H1 (cell line): Measurements from ENCODE around the gene AOC1. TPM values are rescaled to one million over a fixed set of nuclear protein-coding genes. Genes with fewer than 3 reads are reported as not detected.

Source experiments
- CTCF ChIA-PET: fragments of 300-600 bp; sonication (Branson Sonifier 250); formaldehyde crosslinking; loops from one replicate; lab custom pipeline; 2021; ENCODE audit not compliant: partially characterized antibody; lab: Charles Lee
- POLR2A ChIA-PET: fragments of 300-600 bp; sonication (Branson Sonifier 250); formaldehyde crosslinking; loops from one replicate; lab custom pipeline; 2021; ENCODE audit warnings: inconsistent platforms; ENCODE audit not compliant: partially characterized antibody; lab: Charles Lee
- DNase-seq, 2 experiments: peaks; one replicate each; pipeline versions ENCODE4 v3.0.0 to v3.0.0-alpha.2; 2010 to 2022; ENCODE audit warnings: low spot score in 2 of 2, low read depth in 1 of 2, mixed read lengths in 1 of 2
- FAIRE-seq: peaks from 2 replicates; lab custom pipeline; 2011; peaks lifted over from hg19 to GRCh38; lab: Jason Lieb, UNC
- H2AFZ ChIP-seq: 2 replicates; pipeline ENCODE4 v1.8.1; 2012; ENCODE audit warnings: low read length, inconsistent platforms
- H2AK5ac ChIP-seq: 2 replicates; pipeline ENCODE4 v1.6.1; 2013; ENCODE audit warnings: low read depth, low read length
- H2BK120ac ChIP-seq: replicated peaks from 2 replicates; pipeline ENCODE3; 2013; ENCODE audit warnings: low read depth, low read length, inconsistent platforms
- H2BK12ac ChIP-seq: 2 replicates; pipeline ENCODE4 v1.6.1; 2013; ENCODE audit warnings: low read depth, low read length
- H2BK15ac ChIP-seq: 2 replicates; pipeline ENCODE4 v1.6.1; 2013; ENCODE audit warnings: low read length
- H2BK20ac ChIP-seq: 2 replicates; pipeline ENCODE4 v1.6.1; 2013; ENCODE audit warnings: low read length
- H2BK5ac ChIP-seq: 2 replicates; pipeline ENCODE4 v1.6.1; 2013; ENCODE audit warnings: low read depth, low read length
- H3K14ac ChIP-seq: 2 replicates; pipeline ENCODE4 v1.6.1; 2013; ENCODE audit warnings: inconsistent platforms; ENCODE audit not compliant: insufficient read length
- H3K18ac ChIP-seq: 2 replicates; pipeline ENCODE4 v1.6.1; 2013; ENCODE audit warnings: low read length; ENCODE audit errors: extremely low read depth
- H3K23ac ChIP-seq: 2 replicates; pipeline ENCODE4 v1.6.1; 2013; ENCODE audit warnings: inconsistent platforms; ENCODE audit not compliant: insufficient read length
- H3K23me2 ChIP-seq: 2 replicates; pipeline ENCODE4 v1.6.1; 2013; ENCODE audit warnings: low read depth, low read length
- H3K27ac ChIP-seq: 2 replicates; pipeline ENCODE4 v1.6.1; 2011; ENCODE audit warnings: low read depth, low read length, inconsistent platforms
- H3K27me3 ChIP-seq, 4 experiments: replicated peaks in 1 of 4; 1 replicate in 1 of 4; 2 replicates in 3 of 4; pipeline versions ENCODE4 v1.6.1 to v1.8.1; 2011 to 2013; ENCODE audit warnings: low read length in 3 of 4, mild to moderate bottlenecking in 3 of 4, inconsistent platforms in 2 of 4, mixed read lengths in 2 of 4, moderate library complexity in 1 of 4; ENCODE audit not compliant: control insufficient read depth in 3 of 4, insufficient read depth in 3 of 4; ENCODE audit errors: extremely low read depth in 1 of 4
- H3K36me3 ChIP-seq, 4 experiments: 2 replicates each; pipeline versions ENCODE4 v1.6.1 to v1.8.1; 2011 to 2013; ENCODE audit warnings: mild to moderate bottlenecking in 4 of 4, low read length in 3 of 4, moderate library complexity in 2 of 4, control low read depth in 1 of 4, inconsistent platforms in 1 of 4; ENCODE audit not compliant: insufficient read depth in 4 of 4, control insufficient read depth in 2 of 4
- H3K4ac ChIP-seq: replicated peaks from 2 replicates; pipeline ENCODE3; 2013; ENCODE audit warnings: low read length, low read depth, mixed read lengths, inconsistent platforms; ENCODE audit not compliant: insufficient read length
- H3K4me1 ChIP-seq, 4 experiments: replicated peaks in 1 of 4; 1 replicate in 1 of 4; 2 replicates in 3 of 4; pipeline versions ENCODE4 v1.6.1 to v1.8.1; 2011 to 2013; ENCODE audit warnings: low read length in 3 of 4, inconsistent platforms in 2 of 4, mixed read lengths in 1 of 4; ENCODE audit not compliant: insufficient read depth in 4 of 4, control insufficient read depth in 3 of 4
- H3K4me2 ChIP-seq, 2 experiments: 2 replicates each; pipeline versions ENCODE4 v1.6.1 to v1.8.1; 2011 to 2013; ENCODE audit warnings: low read depth in 2 of 2, low read length in 2 of 2, control low read depth in 1 of 2, inconsistent platforms in 1 of 2, mild to moderate bottlenecking in 1 of 2; ENCODE audit not compliant: insufficient read depth in 1 of 2
- H3K4me3 ChIP-seq, 4 experiments: fragments of 200-600, 300-600 bp in 1 of 4; sonication (generic), shearing (Covaris generic), sonication (Bioruptor Twin) in 1 of 4; 2 replicates each; pipeline versions ENCODE4 v1.5.1 to v1.8.1; 2011 to 2016; ENCODE audit warnings: low read length in 4 of 4, low read depth in 3 of 4, control low read depth in 2 of 4, inconsistent platforms in 2 of 4, mild to moderate bottlenecking in 2 of 4, mixed read lengths in 1 of 4, moderate library complexity in 1 of 4; ENCODE audit not compliant: insufficient read depth in 2 of 4; ENCODE audit errors: extremely low read depth in 1 of 4
- H3K56ac ChIP-seq: replicated peaks from 2 replicates; pipeline ENCODE3; 2013; ENCODE audit warnings: low read depth, mild to moderate bottlenecking, mixed read lengths, low read length, inconsistent platforms; ENCODE audit not compliant: insufficient read length
- H3K79me1 ChIP-seq: 2 replicates; pipeline ENCODE4 v1.6.1; 2013; ENCODE audit warnings: low read depth, low read length, control low read depth
- H3K79me2 ChIP-seq, 2 experiments: 2 replicates each; pipeline versions ENCODE4 v1.6.1 to v1.8.1; 2012 to 2013; ENCODE audit warnings: low read length in 2 of 2, mild to moderate bottlenecking in 2 of 2, inconsistent platforms in 1 of 2; ENCODE audit not compliant: insufficient read depth in 2 of 2, control insufficient read depth in 1 of 2
- H3K9ac ChIP-seq, 4 experiments: replicated peaks in 1 of 4; 1 replicate in 1 of 4; 2 replicates in 3 of 4; pipeline versions ENCODE4 v1.6.1 to v1.8.1; 2011 to 2013; ENCODE audit warnings: low read depth in 3 of 4, low read length in 3 of 4, control low read depth in 2 of 4, mild to moderate bottlenecking in 2 of 4, moderate library complexity in 2 of 4, inconsistent platforms in 1 of 4; ENCODE audit errors: extremely low read depth in 1 of 4
- H3K9me3 ChIP-seq, 2 experiments: 2 replicates each; pipeline versions ENCODE4 v1.6.1 to v1.8.1; 2012 to 2013; ENCODE audit warnings: mild to moderate bottlenecking in 2 of 2, moderate library complexity in 2 of 2, control low read depth in 1 of 2, inconsistent platforms in 1 of 2, low read depth in 1 of 2, low read length in 1 of 2, mixed read lengths in 1 of 2; ENCODE audit not compliant: insufficient read depth in 2 of 2
- H4K20me1 ChIP-seq, 2 experiments: replicated peaks in 1 of 2; 2 replicates each; pipeline versions ENCODE3 to v1.8.1; 2011 to 2013; ENCODE audit warnings: inconsistent platforms in 2 of 2, low read length in 2 of 2, mild to moderate bottlenecking in 1 of 2; ENCODE audit not compliant: insufficient read depth in 2 of 2, control insufficient read depth in 1 of 2
- H4K5ac ChIP-seq: 2 replicates; pipeline ENCODE4 v1.6.1; 2013; ENCODE audit warnings: low read length, low read depth, mixed read lengths, inconsistent platforms; ENCODE audit not compliant: insufficient read length
- H4K8ac ChIP-seq: 2 replicates; pipeline ENCODE4 v1.8.0; 2013; ENCODE audit warnings: mild to moderate bottlenecking, moderate library complexity, low read length, inconsistent platforms; ENCODE audit not compliant: insufficient read depth; ENCODE audit errors: extremely low read depth
- H4K91ac ChIP-seq: replicated peaks from 2 replicates; pipeline ENCODE3; 2013; ENCODE audit warnings: low read length, mixed read lengths, inconsistent platforms; ENCODE audit not compliant: insufficient read length
- CTBP2 ChIP-seq: IDR thresholded peaks from 2 replicates; pipeline ENCODE4 v1.7.0; 2011; ENCODE audit warnings: borderline replicate concordance, mild to moderate bottlenecking, moderate library complexity, mixed read lengths, low read length; ENCODE audit not compliant: insufficient read depth, insufficient read length
- GTF2F1 ChIP-seq: IDR thresholded peaks from 2 replicates; pipeline ENCODE4 v1.6.1; 2012; ENCODE audit warnings: low read depth, low read length, improper control_type of control experiment, borderline replicate concordance
- HDAC6 ChIP-seq: IDR thresholded peaks from one replicate; pipeline ENCODE4 v1.7.1; 2012; ENCODE audit warnings: low read depth, mild to moderate bottlenecking, inconsistent platforms, low read length, moderate library complexity
- JUN ChIP-seq: IDR thresholded peaks from 2 replicates; pipeline ENCODE4 v1.6.1; 2011; ENCODE audit warnings: low read depth, mild to moderate bottlenecking, improper control_type of control experiment, low read length
- KDM5A ChIP-seq: fragments of 200-600 bp; IDR thresholded peaks from 2 replicates; pipeline ENCODE4 v1.7.1; 2012; ENCODE audit warnings: mild to moderate bottlenecking, low read length, inconsistent platforms, mixed read lengths
- POU5F1 ChIP-seq: IDR thresholded peaks from 2 replicates; pipeline ENCODE4 v1.6.1; 2011; ENCODE audit warnings: low read depth, mild to moderate bottlenecking, low read length, moderate library complexity
- RAD21 ChIP-seq, 2 experiments: IDR thresholded peaks in 1 of 2; conservative IDR thresholded peaks in 1 of 2; 2 replicates each; pipeline ENCODE4 v1.6.1; 2011; ENCODE audit warnings: low read depth in 2 of 2, low read length in 2 of 2, improper control_type of control experiment in 1 of 2, inconsistent platforms in 1 of 2, mild to moderate bottlenecking in 1 of 2, moderate library complexity in 1 of 2
- RBBP5 ChIP-seq: IDR thresholded peaks from 2 replicates; pipeline ENCODE4 v1.7.1; 2012; ENCODE audit warnings: low read depth, mild to moderate bottlenecking, inconsistent platforms, low read length, moderate library complexity, borderline replicate concordance
- RNF2 ChIP-seq: fragments of 200-900, 300-1000 bp; sonication (generic); IDR thresholded peaks from 2 replicates; pipeline ENCODE4 v1.7.1; 2016; ENCODE audit warnings: borderline replicate concordance, low read depth, mild to moderate bottlenecking, antibody characterized with exemption, low read length; ENCODE audit not compliant: poor library complexity, severe bottlenecking; ENCODE audit errors: missing control alignments
- SIRT6 ChIP-seq: IDR thresholded peaks from one replicate; pipeline ENCODE4 v1.7.1; 2012; ENCODE audit warnings: low read length, inconsistent platforms
- TEAD4 ChIP-seq: IDR thresholded peaks from 2 replicates; pipeline ENCODE4 v1.6.1; 2012; ENCODE audit warnings: low read depth, low read length, inconsistent platforms, mixed read lengths
- USF2 ChIP-seq: IDR thresholded peaks from 2 replicates; pipeline ENCODE4 v1.6.1; 2011; ENCODE audit warnings: low read length, improper control_type of control experiment
- ZNF274 ChIP-seq: IDR thresholded peaks from 2 replicates; pipeline ENCODE4 v1.7.0; 2012; ENCODE audit warnings: low read length, borderline replicate concordance; ENCODE audit errors: extremely low read depth
- WGBS, 2 experiments: shearing (Covaris generic) in 1 of 2; methylation state at CpG; one replicate each; pipeline versions ENCODE4 v1.1.6 to v1.1.7; 2013 to 2015; ENCODE audit warnings: low lambda C conversion rate in 2 of 2, mixed read lengths in 2 of 2, inconsistent platforms in 1 of 2, low coverage in 1 of 2, missing lambda C conversion rate in 1 of 2; ENCODE audit not compliant: insufficient replicate concordance in 2 of 2, insufficient coverage in 1 of 2, insufficient read length in 1 of 2; ENCODE audit errors: extremely low coverage in 1 of 2, missing lambda C conversion rate in 1 of 2; 5-methylcytosine and 5-hydroxymethylcytosine counted together
- polyA plus RNA-seq, 7 experiments: library from polyadenylated mRNA; depleted of rRNA in 3 of 7; stranded (reverse) in 5 of 7; unstranded in 2 of 7; fragments of >200 nt in 5 of 7; fragments of 200-250 nt in 2 of 7; gene quantifications; 1 replicate in 5 of 7; 2 replicates in 1 of 7; 4 replicates in 1 of 7; pipeline versions ENCODE4 v1.2.1 to v1.2.3, GENCODE V29; 2011 to 2013; ENCODE audit warnings: missing spikeins in 2 of 7, mixed read lengths in 2 of 7
- total RNA-seq: library from RNA; stranded (reverse); fragmentation: NEBNext Ultra II Directional; extraction: Animal tissue kit (Norgen Biotek cat#: 25700); gene quantifications from 2 replicates; pipeline ENCODE4 v1.2.1, GENCODE V29; 2021

AOC1 gene
- total and polyA plus RNA-seq, 2 of the 8 experiments (the other 6 are each of a cell fraction or from before 2014, with no cell fraction given), result 0.15 to 0.17 TPM

GRCh38 chr7:150895809-150896208 is 43.5 kb downstream of the AOC1 start:
- no peak overlapping the region for H2BK120ac ChIP-seq
- H3K4me2 ChIP-seq, result no peak overlapping the region
- no peaks in the 10 kb centered on the region for H4K20me1 ChIP-seq
- H4K5ac ChIP-seq, result no peak overlapping the region
- H3K4me3 ChIP-seq, result no peak overlapping the region
- ChIA-PET POLR2A (no interaction called here), CTCF (no interaction called here)
- H2AFZ ChIP-seq, result no peak overlapping the region
- no peak overlapping the region for H2BK5ac ChIP-seq
- H3K9ac ChIP-seq, result no peak overlapping the region
- no peak overlapping the region for H3K4ac ChIP-seq
- no peaks in the 10 kb centered on the region for H3K79me1 ChIP-seq
- H3K23ac ChIP-seq, result no peak overlapping the region
- no peak overlapping the region for H2AK5ac ChIP-seq
- peaks cover 0 to 11% (median 6%) of the 10 kb centered on the region in 4 experiments; a peak in 4 of 7 replicates for H3K27me3 ChIP-seq
- no peak overlapping the region for H4K91ac ChIP-seq
- no peaks in the 10 kb centered on the region for H3K79me2 ChIP-seq
- H3K4me1 ChIP-seq, result peaks cover 0 to 12% (median 3%) of the 10 kb centered on the region in 4 experiments; a peak in 3 of 7 replicates
- H3K56ac ChIP-seq, result no peak overlapping the region
- FAIRE-seq, result no peak
- no peak overlapping the region for H4K8ac ChIP-seq
- 83% methylated on average over 2 of the region's 2 CpGs; no CpG with 5 or more reads in 1 of the 2 experiments for WGBS, 2 experiments
- H3K9me3 ChIP-seq, result no peaks in the 10 kb centered on the region; a peak in 1 of 4 replicates
- H3K18ac ChIP-seq, result no peak overlapping the region
- H3K36me3 ChIP-seq, result no peaks in the 10 kb centered on the region
- no peak overlapping the region for H2BK15ac ChIP-seq
- no peak overlapping the region for H3K14ac ChIP-seq
- no peaks in the 10 kb centered on the region for H3K23me2 ChIP-seq
- no peak for DNase-seq
- no peak overlapping the region for H2BK12ac ChIP-seq
- H2BK20ac ChIP-seq, result no peak overlapping the region
- no peak overlapping the region for H3K27ac ChIP-seq
- TF ChIP-seq SIRT6, result no peak
- TF ChIP-seq RAD21 (IDR thresholded peaks at IDR 0.05 in 1 of 2, conservative IDR thresholded peaks at IDR 0.05 in 1 of 2; ENCODE audit: low read depth in 2 of 2, low read length in 2 of 2), result no peak
- TF ChIP-seq JUN, result no peak
- TF ChIP-seq HDAC6, result no peak
- no peak for TF ChIP-seq CTBP2
- TF ChIP-seq POU5F1, result no peak
- TF ChIP-seq RNF2, result no peak
- TF ChIP-seq TEAD4, result no peak
- no peak for TF ChIP-seq USF2
- TF ChIP-seq GTF2F1, result no peak
- TF ChIP-seq KDM5A, result no peak
- no peak for TF ChIP-seq RBBP5
- TF ChIP-seq ZNF274, result no peak
